ENCODE results near the gene DNAH3. TPM values are rescaled to one million over a fixed set of nuclear protein-coding genes. Genes with fewer than 3 reads are reported as not detected.

Gene DNAH3
- total RNA-seq, 1 donor from 2014 or later = 1.4 TPM

GRCh38 chr16:20905576-20905975 lies 245.1 kb downstream of the DNAH3 start:
- peak; percentile 40 for DNase-seq (ENCODE audit: low spot score)

- peak; percentile 57 for DNase-seq (ENCODE audit: low spot score)
Measured at GRCh38 chr16:20904507-20905081, 246.1 kb downstream of the DNAH3 start.

- no peak for DNase-seq (ENCODE audit: low spot score)
Measured at GRCh38 chr16:20903899-20904506, 246.6 kb downstream of the DNAH3 start.

- DNase-seq (ENCODE audit: low spot score) = no peak
Measured at GRCh38 chr16:20903116-20903898, 247.3 kb downstream of the DNAH3 start.

- DNase-seq (ENCODE audit: low spot score) = no peak
Measured at GRCh38 chr16:20902426-20902825, 248.2 kb downstream of the DNAH3 start.

- peak; percentile 59 for DNase-seq (ENCODE audit: low spot score)
Measured at GRCh38 chr16:20901436-20902112, 249.1 kb downstream of the DNAH3 start.

- DNase-seq (ENCODE audit: low spot score) = no peak
Measured at GRCh38 chr16:20901068-20901435, 249.6 kb downstream of the DNAH3 start.

- DNase-seq (ENCODE audit: low spot score) = peak; percentile 99
Measured at GRCh38 chr16:20900299-20901067, 250.2 kb downstream of the DNAH3 start, which contains the start of the genes DCUN1D3 and LYRM1. Gene DCUN1D3 (minus strand): TSS chr16:20900358. CDS start chr16:20862538, 37,820 bp downstream. Gene LYRM1 (plus strand): TSS chr16:20900771. CDS start chr16:20915556, 14,785 bp downstream.

GRCh38 chr16:20899477-20900298 lies 251.0 kb downstream of the DNAH3 start:
- DNase-seq (ENCODE audit: low spot score) = no peak

- DNase-seq (ENCODE audit: low spot score) = peak; percentile 74
Measured at GRCh38 chr16:20899071-20899470, 251.6 kb downstream of the DNAH3 start.

- no peak for DNase-seq (ENCODE audit: low spot score)
Measured at GRCh38 chr16:20897922-20898321, 252.7 kb downstream of the DNAH3 start.

- no peak for DNase-seq (ENCODE audit: low spot score)
Measured at GRCh38 chr16:20897253-20897897, 253.3 kb downstream of the DNAH3 start.

GRCh38 chr16:20894388-20894787 lies 256.3 kb downstream of the DNAH3 start:
- no peak for DNase-seq (ENCODE audit: low spot score)

- DNase-seq (ENCODE audit: low spot score) = no peak
Measured at GRCh38 chr16:20889625-20890275, 260.9 kb downstream of the DNAH3 start.

GRCh38 chr16:20887207-20887606 lies 263.4 kb downstream of the DNAH3 start:
- no peak for DNase-seq (ENCODE audit: low spot score)

- DNase-seq (ENCODE audit: low spot score) = no peak
Measured at GRCh38 chr16:20886320-20886719, 264.3 kb downstream of the DNAH3 start.

- DNase-seq (ENCODE audit: low spot score) = peak; percentile 84
Measured at GRCh38 chr16:20884240-20884556, 266.4 kb downstream of the DNAH3 start.

- DNase-seq (ENCODE audit: low spot score) = no peak
Measured at GRCh38 chr16:20883554-20884239, 266.9 kb downstream of the DNAH3 start.
